A549 (cell line): ENCODE measurements around the gene GPR142. TPM values are rescaled to one million over a fixed set of nuclear protein-coding genes. Genes with fewer than 3 reads are reported as not detected.

Source experiments
- ATAC-seq, 2 experiments: fragments of 200-7000 bp in 1 of 2; fragments of >200 bp in 1 of 2; cut with Nextera tagmentation in 1 of 2; cut with Tn5 transposase in 1 of 2; 3 replicates each; pipeline versions ENCODE4 v1.8.0 to v1.9.1; 2018 to 2020; ENCODE audit warnings: mild to moderate bottlenecking in 1 of 2, moderate library complexity in 1 of 2
- CTCF ChIA-PET: fragments of 300-600 bp; sonication (Branson Sonifier 250); formaldehyde crosslinking; extraction: SDS; loops from one replicate; lab custom pipeline; 2021; ENCODE audit warnings: antibody characterized with exemption, inconsistent platforms; lab: Yijun Ruan, JAX
- POLR2A ChIA-PET: fragments of 350-600 bp; formaldehyde crosslinking; extraction: SDS; loops from one replicate; lab custom pipeline; 2021; ENCODE audit warnings: antibody characterized with exemption, inconsistent platforms; lab: Yijun Ruan, JAX
- DNase-seq, 2 experiments: peaks; one replicate each; pipeline versions ENCODE4 v3.0.0 to v3.0.0-alpha.2; 2011 to 2016; ENCODE audit warnings: low read depth in 1 of 2, low spot score in 1 of 2
- FAIRE-seq: peaks from 2 replicates; lab custom pipeline; 2011; peaks lifted over from hg19 to GRCh38; lab: Jason Lieb, UNC
- H3K27ac ChIP-seq, 2 experiments: fragments of >200 bp; sonication (Bioruptor Twin); formaldehyde crosslinking; 3 replicates each; pipeline ENCODE4 v1.5.1; 2016 to 2017
- H3K4me1 ChIP-seq: fragments of >200 bp; sonication (Bioruptor Twin); formaldehyde crosslinking; 3 replicates; pipeline ENCODE4 v1.6.1; 2016
- H3K4me2 ChIP-seq: fragments of >200 bp; sonication (Bioruptor Twin); formaldehyde crosslinking; 3 replicates; pipeline ENCODE4 v1.6.1; 2016
- H3K4me3 ChIP-seq: fragments of >200 bp; sonication (Bioruptor Twin); formaldehyde crosslinking; 3 replicates; pipeline ENCODE4 v1.5.1; 2016
- H3K9me3 ChIP-seq: fragments of >200 bp; sonication (Bioruptor Twin); formaldehyde crosslinking; 3 replicates; pipeline ENCODE4 v1.6.1; 2016
- BHLHE40 ChIP-seq: IDR thresholded peaks from 2 replicates; pipeline ENCODE4 v1.6.1; 2012; ENCODE audit warnings: low read depth, low read length, inconsistent platforms
- EHF ChIP-seq: fragments of 250-450 bp; sonication (Bioruptor Pico); IDR thresholded peaks from 2 replicates; pipeline ENCODE4 v1.5.0; 2020; ENCODE audit warnings: mild to moderate bottlenecking
- EP300 ChIP-seq, 2 experiments: fragments of >200 bp; sonication (Bioruptor Twin); formaldehyde crosslinking; IDR thresholded peaks; 2 replicates in 1 of 2; 3 replicates in 1 of 2; pipeline ENCODE4 v1.6.1; 2016 to 2017
- HOXB5 ChIP-seq: fragments of 250-450 bp; sonication (Bioruptor Pico); IDR thresholded peaks from 2 replicates; pipeline ENCODE4 v1.5.0; 2020; ENCODE audit warnings: mild to moderate bottlenecking, moderate library complexity
- JUNB ChIP-seq: fragments of >200 bp; sonication (Bioruptor Twin); formaldehyde crosslinking; IDR thresholded peaks from 2 replicates; pipeline ENCODE4 v1.6.1; 2016
- KDM1A ChIP-seq: fragments of 200-600 bp; sonication (generic); IDR thresholded peaks from 2 replicates; pipeline ENCODE4 v1.6.1; 2016; ENCODE audit warnings: low read depth, mild to moderate bottlenecking
- MAZ ChIP-seq: fragments of 150-350 bp; IDR thresholded peaks from 2 replicates; pipeline ENCODE4 v1.6.1; 2014; ENCODE audit warnings: antibody characterized with exemption, low read depth, low read length, borderline replicate concordance
- MYC ChIP-seq: IDR thresholded peaks from 2 replicates; pipeline ENCODE4 v1.6.1; 2012; ENCODE audit warnings: mild to moderate bottlenecking, inconsistent platforms, low read length, improper control_type of control experiment, borderline replicate concordance
- NFE2L2 ChIP-seq: fragments of 150-350 bp; conservative IDR thresholded peaks from 2 replicates; pipeline ENCODE4 v1.6.1; 2014; ENCODE audit warnings: low read length
- NPAS2 ChIP-seq: fragments of 250-450 bp; sonication (Bioruptor Pico); IDR thresholded peaks from 2 replicates; pipeline ENCODE4 v1.8.0; 2022; ENCODE audit warnings: mild to moderate bottlenecking, moderate library complexity, borderline replicate concordance
- RAD21 ChIP-seq, 2 experiments: fragments of >200 bp in 1 of 2; sonication (Bioruptor Twin) in 1 of 2; formaldehyde crosslinking in 1 of 2; IDR thresholded peaks in 1 of 2; conservative IDR thresholded peaks in 1 of 2; 2 replicates in 1 of 2; 3 replicates in 1 of 2; pipeline ENCODE4 v1.6.1; 2012 to 2018; ENCODE audit warnings: inconsistent platforms in 1 of 2
- RNF2 ChIP-seq: fragments of 200-600 bp; sonication (generic); IDR thresholded peaks from 2 replicates; pipeline ENCODE4 v1.6.1; 2016; ENCODE audit warnings: low read depth, mild to moderate bottlenecking, antibody characterized with exemption, moderate library complexity, borderline replicate concordance
- SMC3 ChIP-seq: fragments of >200 bp; sonication (Bioruptor Twin); formaldehyde crosslinking; IDR thresholded peaks from 3 replicates; pipeline ENCODE4 v1.6.1; 2018; ENCODE audit warnings: inconsistent platforms
- SREBF2 ChIP-seq: fragments of 450-650 bp; IDR thresholded peaks from 2 replicates; pipeline ENCODE4 v1.6.1; 2014; ENCODE audit warnings: mild to moderate bottlenecking, moderate library complexity
- ZFP36 ChIP-seq: fragments of 450-650 bp; IDR thresholded peaks from 2 replicates; pipeline ENCODE4 v1.6.1; 2014; ENCODE audit warnings: borderline replicate concordance; ENCODE audit not compliant: partially characterized antibody
- ZNF302 ChIP-seq: fragments of 250-450 bp; sonication (Bioruptor Pico); IDR thresholded peaks from 2 replicates; pipeline ENCODE4 v1.9.0; 2021; ENCODE audit warnings: inconsistent platforms, mild to moderate bottlenecking, moderate library complexity
- ZSCAN20 ChIP-seq: fragments of 250-450 bp; sonication (Bioruptor Pico); IDR thresholded peaks from 2 replicates; pipeline ENCODE4 v1.8.0; 2022; ENCODE audit warnings: mild to moderate bottlenecking, moderate library complexity
- WGBS: methylation state at CpG from one replicate; pipeline ENCODE4 v1.1.6; 2017; ENCODE audit errors: missing lambda C conversion rate; 5-methylcytosine and 5-hydroxymethylcytosine counted together
- polyA plus RNA-seq, 4 experiments: library from polyadenylated mRNA; depleted of rRNA in 3 of 4; stranded (reverse); fragments of >200 nt; fragmentation: RNase III in 1 of 4; extraction: RNeasy Plus Mini Kit Qiagen cat#74134 plus additional on column Dnase treatment in 1 of 4; gene quantifications; 2 replicates in 3 of 4; 3 replicates in 1 of 4; pipeline ENCODE4 v1.2.3, GENCODE V29; 2011 to 2017
- TF ChIP-seq, protein P1 (sequence below): fragments of 250-450 bp; sonication (Bioruptor Pico); IDR thresholded peaks from 2 replicates; pipeline ENCODE4 v1.5.0; 2020; ENCODE audit warnings: low read depth, mild to moderate bottlenecking, moderate library complexity
- TF ChIP-seq, protein P2 (sequence below): fragments of >200 bp; sonication (Bioruptor Twin); formaldehyde crosslinking; IDR thresholded peaks from 2 replicates; pipeline ENCODE4 v1.6.1; 2016
- TF ChIP-seq, protein P3 (sequence below): fragments of 200-600 bp; sonication (generic); IDR thresholded peaks from 2 replicates; pipeline ENCODE4 v1.6.1; 2016; ENCODE audit warnings: antibody characterized with exemption, mild to moderate bottlenecking, moderate library complexity
- TF ChIP-seq, protein P4 (sequence below): fragments of >200 bp; sonication (Bioruptor Twin); formaldehyde crosslinking; IDR thresholded peaks from 3 replicates; pipeline ENCODE4 v1.5.1; 2016
- TF ChIP-seq, protein P5 (sequence below): fragments of 150-350 bp; IDR thresholded peaks from 2 replicates; pipeline ENCODE4 v1.6.1; 2014; ENCODE audit warnings: low read depth, mild to moderate bottlenecking, low read length
- TF ChIP-seq, protein P6 (sequence below): IDR thresholded peaks from 2 replicates; pipeline ENCODE4 v1.6.1; 2012; ENCODE audit warnings: low read depth, borderline replicate concordance
- TF ChIP-seq, protein P7 (sequence below): fragments of 250-450 bp; sonication (Bioruptor Pico); IDR thresholded peaks from 2 replicates; pipeline ENCODE4 v1.5.0; 2021; ENCODE audit warnings: mild to moderate bottlenecking, moderate library complexity, borderline replicate concordance

GPR142 gene
- polyA plus RNA-seq, 2 of the 4 experiments (the other 2 are of a cell fraction), result not detected

DNA sequence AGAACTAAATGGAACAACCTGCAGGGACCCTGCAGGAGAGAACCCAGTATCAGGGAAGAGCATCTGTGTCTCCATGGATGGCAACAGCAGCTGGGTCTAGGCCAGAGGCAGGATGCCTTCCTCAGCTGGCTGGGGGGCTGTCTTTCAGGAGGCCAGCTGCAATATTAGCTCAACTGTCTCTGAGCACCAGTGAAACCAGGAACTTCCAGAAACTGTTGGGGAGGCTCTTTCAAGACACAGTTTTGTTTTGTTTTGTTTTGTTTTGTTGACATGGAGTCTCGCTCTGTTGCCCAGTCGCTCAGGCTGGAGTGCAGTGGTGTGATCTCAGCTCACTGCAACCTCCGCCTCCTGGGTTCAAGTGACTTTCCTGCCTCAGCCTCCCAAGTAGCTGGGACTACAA lies 7.6 kb downstream of the GPR142 start:
- FAIRE-seq, result no peak
- Histone ChIP-seq H3K4me3 (no peak overlapping the region), H3K4me2 (no peak overlapping the region), H3K9me3 (no peaks in the 10 kb centered on the region), H3K4me1 (peaks cover 13% of the 10 kb centered on the region), H3K27ac (no peak overlapping the region)
- TF ChIP-seq, protein P1, sequence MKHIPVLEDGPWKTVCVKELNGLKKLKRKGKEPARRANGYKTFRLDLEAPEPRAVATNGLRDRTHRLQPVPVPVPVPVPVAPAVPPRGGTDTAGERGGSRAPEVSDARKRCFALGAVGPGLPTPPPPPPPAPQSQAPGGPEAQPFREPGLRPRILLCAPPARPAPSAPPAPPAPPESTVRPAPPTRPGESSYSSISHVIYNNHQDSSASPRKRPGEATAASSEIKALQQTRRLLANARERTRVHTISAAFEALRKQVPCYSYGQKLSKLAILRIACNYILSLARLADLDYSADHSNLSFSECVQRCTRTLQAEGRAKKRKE, result no peak
- TF ChIP-seq EP300 (IDR thresholded peaks at IDR 0.05), result no peak
- TF ChIP-seq, protein P2, sequence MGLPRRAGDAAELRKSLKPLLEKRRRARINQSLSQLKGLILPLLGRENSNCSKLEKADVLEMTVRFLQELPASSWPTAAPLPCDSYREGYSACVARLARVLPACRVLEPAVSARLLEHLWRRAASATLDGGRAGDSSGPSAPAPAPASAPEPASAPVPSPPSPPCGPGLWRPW, result no peak
- TF ChIP-seq EHF (CRISPR knock-in tag), result no peak
- TF ChIP-seq RAD21 (conservative IDR thresholded peaks at IDR 0.05 in 1 of 2, IDR thresholded peaks at IDR 0.05 in 1 of 2), result no peak
- no peak for TF ChIP-seq ZNF302 (CRISPR knock-in tag)
- no peak for TF ChIP-seq NFE2L2
- TF ChIP-seq ZSCAN20, result no peak
- CTCF ChIA-PET, result interaction anchor here (0.6 to 25.8 kb wide), 6 partner anchors 10 to 158 kb away, joined by 4 to 674 read pairs (median 6); partner anchors contain the start of gene BTBD17
- ATAC-seq, result no peak
- POLR2A ChIA-PET, result no interaction called here
- no peak for DNase-seq
- WGBS, result 58% methylated on average over 3 of the region's 3 CpGs

DNA sequence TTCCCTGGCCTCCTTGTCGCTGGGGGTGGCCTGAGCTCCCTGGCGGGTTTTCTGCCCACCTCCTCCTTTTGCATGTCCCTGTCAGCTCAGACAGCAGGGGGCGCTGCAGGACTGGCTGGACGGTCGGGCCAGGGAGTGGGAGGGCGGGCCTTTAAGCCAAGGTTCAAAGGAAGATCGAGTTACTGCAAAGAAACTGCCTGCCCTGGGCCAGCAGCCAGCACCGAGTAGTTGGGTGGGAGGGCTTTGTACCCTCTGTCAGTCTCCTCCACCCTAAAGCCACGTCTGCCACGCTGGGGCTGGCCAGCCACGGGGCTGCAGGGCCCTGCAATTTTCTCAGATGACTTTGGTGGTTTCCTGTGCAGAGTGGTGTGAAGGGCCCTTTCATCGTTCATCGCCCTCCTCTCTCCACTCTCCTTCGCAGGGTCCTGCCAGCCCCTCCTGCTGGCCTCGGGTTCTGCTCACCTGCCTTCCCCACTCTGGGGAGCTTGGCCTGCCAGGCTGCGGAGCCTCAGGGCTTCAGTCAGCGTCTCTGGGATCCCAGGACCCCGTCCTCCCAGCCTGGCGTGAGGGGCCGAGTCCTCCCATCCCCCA lies 12.3 kb downstream of the GPR142 start:
- CTCF ChIA-PET, result interaction anchor here (0.6 to 25.8 kb wide), 70 partner anchors 9 to 1002 kb away, joined by 3 to 674 read pairs (median 4); partner anchors contain the start of genes BTBD17, CD300A, CD300C and CD300H
- FAIRE-seq (no peak), ATAC-seq (peak; percentile 84 to 96), DNase-seq (peak; percentile 85 to 94)
- Histone ChIP-seq H3K4me1 (peaks cover 14% of the 10 kb centered on the region), H3K27ac (peak overlapping the region; percentile 36 to 80; a peak in 5 of 6 replicates), H3K4me3 (0 out of 3 replicates have a peak overlapping the region, but pooled peaks have one; percentile 4), H3K9me3 (no peaks in the 10 kb centered on the region), H3K4me2 (peak overlapping the region; percentile 68)
- WGBS, result 14% methylated on average over 16 of the region's 20 CpGs
- POLR2A ChIA-PET, result interaction anchor here (1.6 to 2.5 kb wide), 2 partner anchors 51 to 75 kb away, joined by 4 to 14 read pairs; no protein-coding TSS in a partner anchor
- TF ChIP-seq JUNB (no peak), KDM1A (no peak), MAZ (0 out of 2 replicates have a peak, but pooled peaks have one; percentile 41), SMC3 (peak; percentile 100), HOXB5 (CRISPR knock-in tag) (no peak), ZFP36 (no peak), MYC (no peak), SREBF2 (no peak), EHF (CRISPR knock-in tag) (no peak), RAD21 (conservative IDR thresholded peaks at IDR 0.05 in 1 of 2, IDR thresholded peaks at IDR 0.05 in 1 of 2) (peak; percentile 100), NPAS2 (CRISPR knock-in tag) (no peak), RNF2 (no peak), ZNF302 (CRISPR knock-in tag) (no peak), EP300 (IDR thresholded peaks at IDR 0.05) (no peak), BHLHE40 (no peak)
- TF ChIP-seq, protein P3, sequence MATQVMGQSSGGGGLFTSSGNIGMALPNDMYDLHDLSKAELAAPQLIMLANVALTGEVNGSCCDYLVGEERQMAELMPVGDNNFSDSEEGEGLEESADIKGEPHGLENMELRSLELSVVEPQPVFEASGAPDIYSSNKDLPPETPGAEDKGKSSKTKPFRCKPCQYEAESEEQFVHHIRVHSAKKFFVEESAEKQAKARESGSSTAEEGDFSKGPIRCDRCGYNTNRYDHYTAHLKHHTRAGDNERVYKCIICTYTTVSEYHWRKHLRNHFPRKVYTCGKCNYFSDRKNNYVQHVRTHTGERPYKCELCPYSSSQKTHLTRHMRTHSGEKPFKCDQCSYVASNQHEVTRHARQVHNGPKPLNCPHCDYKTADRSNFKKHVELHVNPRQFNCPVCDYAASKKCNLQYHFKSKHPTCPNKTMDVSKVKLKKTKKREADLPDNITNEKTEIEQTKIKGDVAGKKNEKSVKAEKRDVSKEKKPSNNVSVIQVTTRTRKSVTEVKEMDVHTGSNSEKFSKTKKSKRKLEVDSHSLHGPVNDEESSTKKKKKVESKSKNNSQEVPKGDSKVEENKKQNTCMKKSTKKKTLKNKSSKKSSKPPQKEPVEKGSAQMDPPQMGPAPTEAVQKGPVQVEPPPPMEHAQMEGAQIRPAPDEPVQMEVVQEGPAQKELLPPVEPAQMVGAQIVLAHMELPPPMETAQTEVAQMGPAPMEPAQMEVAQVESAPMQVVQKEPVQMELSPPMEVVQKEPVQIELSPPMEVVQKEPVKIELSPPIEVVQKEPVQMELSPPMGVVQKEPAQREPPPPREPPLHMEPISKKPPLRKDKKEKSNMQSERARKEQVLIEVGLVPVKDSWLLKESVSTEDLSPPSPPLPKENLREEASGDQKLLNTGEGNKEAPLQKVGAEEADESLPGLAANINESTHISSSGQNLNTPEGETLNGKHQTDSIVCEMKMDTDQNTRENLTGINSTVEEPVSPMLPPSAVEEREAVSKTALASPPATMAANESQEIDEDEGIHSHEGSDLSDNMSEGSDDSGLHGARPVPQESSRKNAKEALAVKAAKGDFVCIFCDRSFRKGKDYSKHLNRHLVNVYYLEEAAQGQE, result no peak
- TF ChIP-seq, protein P4, sequence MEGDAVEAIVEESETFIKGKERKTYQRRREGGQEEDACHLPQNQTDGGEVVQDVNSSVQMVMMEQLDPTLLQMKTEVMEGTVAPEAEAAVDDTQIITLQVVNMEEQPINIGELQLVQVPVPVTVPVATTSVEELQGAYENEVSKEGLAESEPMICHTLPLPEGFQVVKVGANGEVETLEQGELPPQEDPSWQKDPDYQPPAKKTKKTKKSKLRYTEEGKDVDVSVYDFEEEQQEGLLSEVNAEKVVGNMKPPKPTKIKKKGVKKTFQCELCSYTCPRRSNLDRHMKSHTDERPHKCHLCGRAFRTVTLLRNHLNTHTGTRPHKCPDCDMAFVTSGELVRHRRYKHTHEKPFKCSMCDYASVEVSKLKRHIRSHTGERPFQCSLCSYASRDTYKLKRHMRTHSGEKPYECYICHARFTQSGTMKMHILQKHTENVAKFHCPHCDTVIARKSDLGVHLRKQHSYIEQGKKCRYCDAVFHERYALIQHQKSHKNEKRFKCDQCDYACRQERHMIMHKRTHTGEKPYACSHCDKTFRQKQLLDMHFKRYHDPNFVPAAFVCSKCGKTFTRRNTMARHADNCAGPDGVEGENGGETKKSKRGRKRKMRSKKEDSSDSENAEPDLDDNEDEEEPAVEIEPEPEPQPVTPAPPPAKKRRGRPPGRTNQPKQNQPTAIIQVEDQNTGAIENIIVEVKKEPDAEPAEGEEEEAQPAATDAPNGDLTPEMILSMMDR, result peak; percentile 99
- TF ChIP-seq, protein P5, sequence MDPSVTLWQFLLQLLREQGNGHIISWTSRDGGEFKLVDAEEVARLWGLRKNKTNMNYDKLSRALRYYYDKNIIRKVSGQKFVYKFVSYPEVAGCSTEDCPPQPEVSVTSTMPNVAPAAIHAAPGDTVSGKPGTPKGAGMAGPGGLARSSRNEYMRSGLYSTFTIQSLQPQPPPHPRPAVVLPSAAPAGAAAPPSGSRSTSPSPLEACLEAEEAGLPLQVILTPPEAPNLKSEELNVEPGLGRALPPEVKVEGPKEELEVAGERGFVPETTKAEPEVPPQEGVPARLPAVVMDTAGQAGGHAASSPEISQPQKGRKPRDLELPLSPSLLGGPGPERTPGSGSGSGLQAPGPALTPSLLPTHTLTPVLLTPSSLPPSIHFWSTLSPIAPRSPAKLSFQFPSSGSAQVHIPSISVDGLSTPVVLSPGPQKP, result no peak
- TF ChIP-seq, protein P6, sequence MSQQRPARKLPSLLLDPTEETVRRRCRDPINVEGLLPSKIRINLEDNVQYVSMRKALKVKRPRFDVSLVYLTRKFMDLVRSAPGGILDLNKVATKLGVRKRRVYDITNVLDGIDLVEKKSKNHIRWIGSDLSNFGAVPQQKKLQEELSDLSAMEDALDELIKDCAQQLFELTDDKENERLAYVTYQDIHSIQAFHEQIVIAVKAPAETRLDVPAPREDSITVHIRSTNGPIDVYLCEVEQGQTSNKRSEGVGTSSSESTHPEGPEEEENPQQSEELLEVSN, result no peak; the same call in 1 of the 2 replicates
- TF ChIP-seq, protein P7, sequence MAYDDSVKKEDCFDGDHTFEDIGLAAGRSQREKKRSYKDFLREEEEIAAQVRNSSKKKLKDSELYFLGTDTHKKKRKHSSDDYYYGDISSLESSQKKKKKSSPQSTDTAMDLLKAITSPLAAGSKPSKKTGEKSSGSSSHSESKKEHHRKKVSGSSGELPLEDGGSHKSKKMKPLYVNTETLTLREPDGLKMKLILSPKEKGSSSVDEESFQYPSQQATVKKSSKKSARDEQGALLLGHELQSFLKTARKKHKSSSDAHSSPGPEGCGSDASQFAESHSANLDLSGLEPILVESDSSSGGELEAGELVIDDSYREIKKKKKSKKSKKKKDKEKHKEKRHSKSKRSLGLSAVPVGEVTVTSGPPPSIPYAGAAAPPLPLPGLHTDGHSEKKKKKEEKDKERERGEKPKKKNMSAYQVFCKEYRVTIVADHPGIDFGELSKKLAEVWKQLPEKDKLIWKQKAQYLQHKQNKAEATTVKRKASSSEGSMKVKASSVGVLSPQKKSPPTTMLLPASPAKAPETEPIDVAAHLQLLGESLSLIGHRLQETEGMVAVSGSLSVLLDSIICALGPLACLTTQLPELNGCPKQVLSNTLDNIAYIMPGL (CRISPR knock-in tag), result no peak
